H7 (cell line): ENCODE measurements around the gene NDUFAF8. TPM values are rescaled to one million over a fixed set of nuclear protein-coding genes. Genes with fewer than 3 reads are reported as not detected.

ENCODE experiments used
- DNase-seq: peaks from one replicate; pipeline ENCODE4 v3.0.0; 2012
- H3K27me3 ChIP-seq: 2 replicates; pipeline ENCODE4 v1.6.0; 2011; ENCODE audit warnings: mild to moderate bottlenecking, low read length; ENCODE audit not compliant: control insufficient read depth, insufficient read depth
- H3K36me3 ChIP-seq: replicated peaks from 2 replicates; pipeline ENCODE4 v1.5.1; 2011; ENCODE audit warnings: low read length; ENCODE audit not compliant: control insufficient read depth, insufficient read depth
- H3K4me3 ChIP-seq: 2 replicates; pipeline ENCODE4 v1.5.1; 2011; ENCODE audit warnings: low read depth, mild to moderate bottlenecking, control low read depth, low read length, moderate library complexity; ENCODE audit not compliant: insufficient read depth
- total RNA-seq: library from RNA; depleted of rRNA; stranded (reverse); fragments of >200 nt; shearing (Covaris generic); gene quantifications from 2 replicates; pipeline ENCODE4 v1.2.3, GENCODE V29; 2014

The NDUFAF8 gene
- total RNA-seq, 1 experiment from 2014 or later: 38.8 TPM

DNA sequence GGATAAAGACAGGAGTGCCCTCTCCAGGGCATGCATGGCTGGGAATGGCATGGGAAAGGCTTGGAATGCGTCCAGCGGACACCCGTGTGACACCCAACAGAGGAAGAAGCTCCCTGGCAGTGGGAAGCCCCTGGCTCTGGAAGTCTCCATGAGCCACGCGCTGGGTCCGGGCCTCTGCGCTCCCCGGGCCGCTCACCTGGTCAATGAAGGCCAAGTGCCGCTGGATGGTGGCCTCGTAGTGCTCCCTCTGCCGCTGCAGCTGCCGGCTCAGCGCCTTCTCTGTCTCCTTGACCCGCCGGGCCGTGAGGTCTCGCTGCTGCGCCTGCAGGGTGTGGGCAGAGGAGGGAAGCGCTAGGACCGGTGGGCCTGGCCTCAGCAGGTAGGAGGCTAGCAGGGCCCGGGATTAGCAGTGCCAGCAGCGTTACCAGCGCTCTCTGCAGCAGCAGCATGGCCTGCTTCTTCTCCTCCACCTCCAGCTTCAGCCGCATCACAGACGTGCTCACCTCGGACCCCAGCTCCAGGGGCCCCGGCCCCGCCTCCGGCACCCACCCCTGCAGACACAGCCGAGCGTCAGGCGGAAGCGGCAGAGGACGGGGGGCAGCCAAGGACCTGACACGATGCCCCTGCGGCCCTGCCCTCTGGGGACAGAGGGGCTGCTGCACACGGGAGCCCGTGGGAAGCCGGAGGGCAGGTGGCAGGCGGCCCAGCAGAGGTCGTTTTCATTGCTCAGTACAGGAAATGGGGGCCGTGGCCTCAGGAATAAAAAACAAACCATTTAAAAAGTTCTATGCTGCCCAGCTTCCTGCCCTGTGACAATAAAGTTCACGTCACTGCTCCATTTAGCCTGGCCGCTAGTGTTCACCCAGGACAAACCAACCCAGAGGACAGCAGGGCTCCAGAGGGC is 42.4 kb upstream of the NDUFAF8 start:
- Histone ChIP-seq H3K27me3 (no peaks in the 10 kb centered on the region), H3K4me3 (no peak overlapping the region), H3K36me3 (peaks cover 1% of the 10 kb centered on the region)
- DNase-seq: no peak

DNA sequence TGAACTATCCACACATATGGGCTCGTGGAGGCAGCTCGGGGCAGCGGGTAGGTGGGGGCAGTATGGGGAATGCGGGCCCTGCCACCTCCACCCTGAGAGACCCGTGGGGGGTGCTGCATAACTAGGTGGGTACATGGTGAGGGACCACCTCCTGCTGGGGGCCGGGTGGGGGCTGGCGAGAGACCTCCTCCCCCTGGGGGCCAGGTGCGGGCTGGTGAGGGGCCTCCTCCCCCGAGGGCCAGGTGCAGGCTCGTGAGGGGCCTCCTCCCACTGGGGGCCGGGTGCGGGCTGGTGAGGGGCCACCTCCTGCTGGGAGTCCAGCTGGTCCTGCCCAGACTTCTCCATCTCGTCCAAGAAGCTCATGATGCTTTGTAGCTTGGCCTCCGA is 41.7 kb upstream of the NDUFAF8 start:
- Histone ChIP-seq H3K27me3 (no peaks in the 10 kb centered on the region), H3K36me3 (peaks cover 1% of the 10 kb centered on the region), H3K4me3 (no peak overlapping the region)
- no peak for DNase-seq

DNA sequence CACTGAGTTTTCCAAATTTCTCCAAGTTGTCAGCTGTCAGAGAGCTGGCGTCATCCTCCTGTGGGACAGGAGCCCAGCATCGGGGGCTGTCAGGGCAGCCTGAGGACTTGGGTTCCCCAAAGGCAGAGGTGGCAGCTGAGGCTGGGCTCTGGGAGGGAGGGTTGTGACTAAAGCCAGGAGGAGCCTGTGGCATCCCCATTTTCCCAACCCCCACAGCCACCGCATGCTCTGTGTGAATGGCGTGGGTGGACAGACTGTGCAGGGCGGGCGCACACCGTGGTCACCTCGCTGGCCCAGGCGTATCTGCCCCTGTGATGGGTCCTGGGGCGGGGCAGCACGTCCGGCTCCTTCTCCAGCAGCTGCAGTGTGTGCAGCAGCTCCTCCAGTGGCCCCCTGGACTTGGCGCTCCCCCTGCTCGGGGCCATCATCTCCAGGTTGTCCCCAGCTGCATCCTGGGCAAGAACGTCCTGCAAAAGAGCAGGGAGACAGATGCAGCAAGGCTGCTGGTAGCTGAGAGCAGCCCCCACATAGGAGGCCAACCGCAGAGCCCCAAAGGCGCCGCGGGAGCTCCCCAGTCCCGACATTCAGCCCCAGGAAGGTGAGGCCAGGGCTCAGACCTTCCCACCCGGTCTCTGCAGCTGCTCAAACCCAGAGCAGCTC is 41.2 kb upstream of the NDUFAF8 start:
- peaks cover 1% of the 10 kb centered on the region for H3K36me3 ChIP-seq
- DNase-seq: no peak
- no peaks in the 10 kb centered on the region for H3K27me3 ChIP-seq

DNA sequence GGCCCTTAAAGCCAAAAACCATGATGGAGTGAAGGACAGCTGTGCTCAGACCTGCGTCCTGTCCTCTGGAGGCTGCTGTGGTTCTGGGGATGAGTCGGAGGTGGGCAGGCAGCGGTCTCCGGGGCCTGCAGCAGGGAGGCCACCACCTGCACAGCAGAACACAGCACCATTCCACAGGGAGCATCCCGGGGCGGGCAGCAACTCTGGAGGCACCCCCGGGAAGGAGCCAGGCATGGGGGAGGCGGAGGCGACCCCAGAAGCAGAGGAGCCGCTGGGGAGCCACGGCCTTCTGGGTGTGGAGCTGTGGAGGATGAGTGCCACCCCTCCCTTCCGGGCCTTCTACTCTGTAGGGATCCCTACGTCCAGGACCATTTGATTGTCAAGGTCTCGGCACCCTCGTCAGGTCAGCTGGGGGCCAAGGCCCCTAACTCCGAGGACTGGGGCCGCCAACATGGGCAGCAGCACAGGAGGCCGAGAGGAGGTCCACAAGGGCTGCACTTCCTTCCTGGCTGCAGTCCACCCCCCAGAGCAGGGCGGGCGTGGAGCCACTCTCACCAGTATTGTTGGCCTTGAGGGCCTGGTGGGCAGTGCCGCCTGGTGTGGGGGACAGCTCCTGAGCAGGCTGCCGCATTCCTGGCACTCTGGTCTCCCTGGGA is 40.2 kb upstream of the NDUFAF8 start:
- no peak for DNase-seq
- Histone ChIP-seq H3K36me3 (peaks cover 1% of the 10 kb centered on the region), H3K4me3 (no peak overlapping the region)

More for the DNA sequence above, 41.2 kb upstream of the NDUFAF8 start:
- H3K4me3 ChIP-seq: no peak overlapping the region

DNA sequence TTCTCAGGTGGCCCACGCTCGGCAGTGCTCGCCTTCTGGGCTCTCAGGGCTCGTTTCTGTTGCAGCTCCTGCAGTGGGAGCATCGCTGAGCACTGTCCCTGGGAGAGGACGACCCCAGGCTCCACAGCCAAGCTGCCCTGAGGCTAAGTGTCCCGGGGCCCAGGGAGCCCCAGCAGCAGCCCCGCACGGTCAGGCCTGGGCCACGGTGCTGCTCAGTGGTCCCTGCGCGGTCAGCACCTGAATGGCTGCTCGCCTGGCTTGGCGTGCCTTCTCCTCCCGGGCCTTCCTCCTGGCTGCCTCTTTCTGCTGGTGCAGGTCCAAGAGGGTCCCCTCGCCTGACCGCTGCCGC is 39.7 kb upstream of the NDUFAF8 start:
- DNase-seq: no peak
- peaks cover 1% of the 10 kb centered on the region for H3K36me3 ChIP-seq
- no peaks in the 10 kb centered on the region for H3K27me3 ChIP-seq

More for the DNA sequence above, 40.2 kb upstream of the NDUFAF8 start:
- no peaks in the 10 kb centered on the region for H3K27me3 ChIP-seq

DNA sequence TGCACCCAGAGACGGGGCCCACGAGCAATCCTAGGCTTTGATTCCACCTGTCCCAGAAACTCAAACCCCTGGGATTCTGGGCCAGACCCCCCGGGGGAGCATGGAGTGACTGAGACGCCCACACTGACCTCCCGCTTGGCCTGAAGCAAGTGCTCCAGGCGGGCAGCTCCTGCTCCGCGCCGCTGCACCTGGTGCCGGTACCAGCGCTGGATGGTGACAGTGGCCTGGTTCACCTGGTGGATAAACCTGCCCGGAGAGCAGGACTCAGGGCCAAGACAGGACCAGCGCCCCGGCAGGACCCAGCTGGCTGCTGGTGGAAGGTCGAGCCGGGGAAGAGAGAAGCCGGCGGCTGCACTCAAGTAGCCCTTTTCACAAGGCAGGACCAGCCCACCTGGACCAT is 38.9 kb upstream of the NDUFAF8 start:
- Histone ChIP-seq H3K36me3 (peaks cover 1% of the 10 kb centered on the region), H3K4me3 (no peak overlapping the region), H3K27me3 (no peaks in the 10 kb centered on the region)
- no peak for DNase-seq

More for the DNA sequence above, 39.7 kb upstream of the NDUFAF8 start:
- no peak overlapping the region for H3K4me3 ChIP-seq

DNA sequence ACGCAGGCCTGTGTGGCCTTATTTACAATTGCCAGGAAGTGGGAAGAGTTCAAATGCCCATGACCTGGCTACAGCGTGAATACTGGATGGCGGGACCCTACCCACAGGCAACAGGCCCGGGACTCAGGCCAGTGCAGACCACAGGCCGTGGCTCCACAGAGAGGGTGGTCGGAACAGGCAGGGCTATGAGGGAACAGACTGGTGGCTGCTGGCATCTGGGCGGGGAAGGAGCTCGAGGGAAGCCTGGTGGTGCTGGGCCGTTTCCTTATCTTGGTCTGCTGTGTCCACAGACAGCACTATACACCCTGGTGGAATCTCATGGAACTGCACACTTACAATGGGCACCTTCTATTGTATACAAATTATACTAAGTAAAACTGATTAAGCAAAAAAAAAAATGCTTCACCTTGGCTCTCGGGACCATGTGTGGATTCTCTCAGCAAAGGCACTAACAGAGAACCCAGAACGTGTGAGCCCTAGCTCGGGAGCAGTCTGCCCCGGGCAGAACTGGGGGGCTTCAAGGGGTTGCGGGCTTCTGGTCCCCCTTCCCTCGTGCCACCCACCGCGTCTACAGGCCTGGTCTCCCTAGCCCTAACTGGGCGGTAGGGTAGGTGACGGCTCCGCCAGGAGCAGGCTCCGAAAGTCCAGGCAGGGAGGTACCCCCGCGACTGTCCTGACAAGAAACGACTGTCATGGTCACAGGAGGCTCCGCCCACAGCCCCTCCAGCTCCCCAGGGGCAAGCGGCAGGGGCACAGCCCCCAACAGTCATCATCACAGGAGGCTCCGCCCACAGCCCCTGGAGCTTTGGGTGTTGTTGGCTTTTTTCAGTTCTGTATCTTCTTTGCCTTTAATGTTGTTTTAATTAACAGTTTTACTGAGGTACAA is 38.2 kb upstream of the NDUFAF8 start:
- Histone ChIP-seq H3K4me3 (no peak overlapping the region), H3K27me3 (no peaks in the 10 kb centered on the region), H3K36me3 (peaks cover 3% of the 10 kb centered on the region)
- DNase-seq: peak; percentile 89

DNA sequence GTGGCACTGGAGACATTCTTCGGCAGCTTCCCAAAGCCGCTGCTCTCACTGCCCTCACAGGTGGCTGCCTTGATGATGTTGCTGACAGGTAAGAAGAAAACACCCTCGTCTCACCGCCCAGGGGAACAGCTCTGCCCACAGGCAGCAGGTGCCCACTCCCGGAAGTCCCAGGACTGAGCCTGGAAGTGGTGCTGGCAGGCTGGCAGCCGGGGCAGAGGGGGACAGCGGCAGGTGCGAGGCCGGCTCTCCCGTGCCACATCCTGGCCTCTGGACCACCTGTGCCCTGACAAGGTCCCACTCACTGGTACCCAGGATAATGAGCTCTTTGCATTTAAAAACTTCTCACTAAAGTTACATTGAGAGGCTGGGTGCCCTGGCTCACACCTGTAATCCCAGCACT is 36.8 kb upstream of the NDUFAF8 start:
- no peak for DNase-seq
- H3K4me3 ChIP-seq: no peak overlapping the region
- H3K27me3 ChIP-seq: no peaks in the 10 kb centered on the region
- peaks cover 3% of the 10 kb centered on the region for H3K36me3 ChIP-seq

DNA sequence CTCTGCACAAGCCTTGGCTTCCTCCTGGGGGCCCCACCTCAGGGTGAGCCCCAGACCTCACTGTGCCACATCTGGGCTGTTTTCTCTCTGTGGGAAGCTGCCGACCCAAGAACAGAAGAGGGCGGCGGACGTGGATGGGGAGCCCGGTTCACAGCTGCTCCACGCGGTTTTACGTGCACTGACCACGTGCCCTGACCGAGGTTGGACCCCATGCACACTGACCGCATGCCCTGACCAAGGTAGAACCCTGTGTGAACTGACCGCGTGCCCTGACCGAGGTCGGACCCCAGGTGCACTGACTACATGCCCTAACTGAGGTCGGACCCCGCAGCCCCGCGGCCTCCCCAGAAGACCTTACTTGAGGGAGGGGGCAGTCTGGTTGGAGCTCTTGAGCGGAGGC is 36.0 kb upstream of the NDUFAF8 start:
- Histone ChIP-seq H3K4me3 (no peak overlapping the region), H3K36me3 (peaks cover 3% of the 10 kb centered on the region), H3K27me3 (no peaks in the 10 kb centered on the region)
- no peak for DNase-seq

DNA sequence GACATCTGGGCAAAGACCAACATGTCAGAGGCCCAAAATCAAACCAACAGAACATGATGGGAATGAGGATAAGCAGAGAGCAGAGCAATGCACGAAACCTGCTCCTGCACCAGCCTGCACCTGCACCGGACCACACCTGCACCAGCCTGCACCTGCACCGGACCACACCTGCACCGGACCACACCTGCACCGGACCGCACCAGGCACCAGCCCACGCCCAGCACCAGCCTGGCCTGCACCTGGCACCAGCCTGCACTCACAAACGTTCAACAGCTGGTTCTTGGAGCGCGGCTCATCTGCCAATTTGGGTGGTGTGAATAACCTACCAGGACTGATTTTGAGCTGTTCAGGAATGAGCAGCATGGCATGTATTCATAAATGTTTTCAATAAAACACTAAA is 34.5 kb upstream of the NDUFAF8 start:
- Histone ChIP-seq H3K36me3 (peaks cover 2% of the 10 kb centered on the region), H3K27me3 (no peaks in the 10 kb centered on the region), H3K4me3 (no peak overlapping the region)
- DNase-seq: no peak

DNA sequence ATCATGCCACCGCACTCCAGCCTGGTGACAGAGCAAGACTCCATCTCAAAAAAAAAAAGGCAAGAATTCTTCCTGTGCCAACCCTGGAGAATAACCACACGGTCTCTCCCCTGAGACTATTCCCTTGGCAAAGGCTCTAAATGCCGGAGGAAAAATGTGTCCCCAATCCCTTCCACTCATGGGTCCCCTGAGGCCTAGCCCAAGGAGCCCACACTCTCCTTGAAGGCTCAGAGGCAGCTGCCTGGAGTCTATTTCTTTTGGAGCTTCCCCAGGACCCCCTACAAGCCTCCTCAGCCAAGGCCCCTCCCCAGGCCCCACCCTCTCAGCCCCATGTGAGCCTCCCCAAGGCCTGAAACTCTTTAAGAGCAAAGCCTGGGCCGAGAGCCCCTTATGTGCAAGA is 33.0 kb upstream of the NDUFAF8 start:
- no peak for DNase-seq
- Histone ChIP-seq H3K36me3 (peaks cover 2% of the 10 kb centered on the region), H3K4me3 (no peak overlapping the region), H3K27me3 (no peaks in the 10 kb centered on the region)

DNA sequence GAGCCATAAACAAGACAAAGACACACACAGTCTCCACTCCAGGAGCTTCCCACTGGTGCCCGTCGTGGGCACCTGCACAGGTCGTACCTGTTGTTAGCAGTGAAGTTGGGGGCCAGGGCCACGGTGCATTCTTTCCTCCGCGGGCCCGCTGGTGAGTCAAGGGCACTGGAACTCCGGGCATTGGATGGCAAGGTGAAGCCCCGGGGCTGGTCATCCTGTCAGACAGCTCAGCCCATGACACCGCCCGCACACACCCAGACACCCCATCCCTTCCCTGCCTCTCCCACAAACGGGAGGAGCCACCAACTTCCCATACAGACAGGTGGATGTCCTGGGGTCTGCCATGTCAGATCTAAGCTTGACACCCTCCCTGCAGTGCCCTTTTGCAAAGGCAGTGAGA is 32.5 kb upstream of the NDUFAF8 start:
- H3K36me3 ChIP-seq: peaks cover 2% of the 10 kb centered on the region
- no peak overlapping the region for H3K4me3 ChIP-seq
- DNase-seq: no peak
- no peaks in the 10 kb centered on the region for H3K27me3 ChIP-seq

DNA sequence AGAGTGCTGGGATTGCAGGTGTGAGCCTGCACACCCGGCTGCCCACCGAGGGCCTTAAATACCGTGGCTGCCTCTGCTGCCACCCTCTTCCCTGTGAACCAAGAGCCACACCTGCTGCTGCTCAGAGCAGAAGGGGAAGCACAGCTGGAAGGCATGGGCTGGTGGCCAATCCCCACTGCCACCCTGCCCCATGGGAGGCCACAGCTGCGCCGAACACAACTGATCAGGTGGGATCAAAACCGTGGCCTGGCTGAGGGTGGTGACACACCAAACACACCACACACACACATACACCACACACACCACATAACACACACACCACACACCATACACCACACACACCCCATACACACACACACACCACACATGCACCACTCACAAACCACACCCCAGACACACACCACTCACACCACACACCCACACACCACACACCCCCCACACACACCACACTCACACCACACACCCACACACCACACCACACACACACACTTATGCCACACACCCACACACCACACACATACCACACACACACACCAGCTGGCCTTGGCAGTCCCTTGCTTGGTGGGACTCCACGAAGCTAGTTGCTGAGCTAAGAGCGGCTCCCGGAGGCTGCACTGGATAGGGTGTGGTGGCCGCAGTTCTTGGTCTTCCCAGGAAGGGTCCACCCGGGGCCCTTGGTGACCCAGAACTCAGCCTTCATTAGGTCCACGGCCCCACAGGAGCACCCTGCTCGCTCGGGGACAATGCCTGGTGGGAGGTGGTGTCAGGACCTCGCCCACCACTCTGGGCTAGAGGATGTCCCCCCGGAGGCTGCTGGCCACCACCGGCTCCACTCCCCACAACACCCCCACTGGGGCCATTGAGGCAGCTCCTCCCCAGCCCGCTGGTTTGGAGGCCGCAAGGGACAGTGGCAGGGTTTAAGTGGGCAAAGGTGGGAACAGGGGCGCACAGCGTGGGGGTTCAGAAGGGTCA is 31.2 kb upstream of the NDUFAF8 start:
- DNase-seq: no peak
- peaks cover 2% of the 10 kb centered on the region for H3K36me3 ChIP-seq
- no peak overlapping the region for H3K4me3 ChIP-seq
- no peaks in the 10 kb centered on the region for H3K27me3 ChIP-seq
